HG02642 (cell line): Measurements from ENCODE around the gene SLC29A2.
A peak's percentile ranks its signal among the peaks of the same experiment; 100 is the strongest.

ENCODE experiments used
- ATAC-seq: cut with Tn5 transposase; IDR thresholded peaks from one replicate; pipeline ENCODE4 v1.9.1; 2021; ENCODE audit warnings: mild to moderate bottlenecking; ENCODE audit not compliant: unreplicated experiment, poor library complexity

The SLC29A2 gene, protein sequence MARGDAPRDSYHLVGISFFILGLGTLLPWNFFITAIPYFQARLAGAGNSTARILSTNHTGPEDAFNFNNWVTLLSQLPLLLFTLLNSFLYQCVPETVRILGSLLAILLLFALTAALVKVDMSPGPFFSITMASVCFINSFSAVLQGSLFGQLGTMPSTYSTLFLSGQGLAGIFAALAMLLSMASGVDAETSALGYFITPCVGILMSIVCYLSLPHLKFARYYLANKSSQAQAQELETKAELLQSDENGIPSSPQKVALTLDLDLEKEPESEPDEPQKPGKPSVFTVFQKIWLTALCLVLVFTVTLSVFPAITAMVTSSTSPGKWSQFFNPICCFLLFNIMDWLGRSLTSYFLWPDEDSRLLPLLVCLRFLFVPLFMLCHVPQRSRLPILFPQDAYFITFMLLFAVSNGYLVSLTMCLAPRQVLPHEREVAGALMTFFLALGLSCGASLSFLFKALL

DNA sequence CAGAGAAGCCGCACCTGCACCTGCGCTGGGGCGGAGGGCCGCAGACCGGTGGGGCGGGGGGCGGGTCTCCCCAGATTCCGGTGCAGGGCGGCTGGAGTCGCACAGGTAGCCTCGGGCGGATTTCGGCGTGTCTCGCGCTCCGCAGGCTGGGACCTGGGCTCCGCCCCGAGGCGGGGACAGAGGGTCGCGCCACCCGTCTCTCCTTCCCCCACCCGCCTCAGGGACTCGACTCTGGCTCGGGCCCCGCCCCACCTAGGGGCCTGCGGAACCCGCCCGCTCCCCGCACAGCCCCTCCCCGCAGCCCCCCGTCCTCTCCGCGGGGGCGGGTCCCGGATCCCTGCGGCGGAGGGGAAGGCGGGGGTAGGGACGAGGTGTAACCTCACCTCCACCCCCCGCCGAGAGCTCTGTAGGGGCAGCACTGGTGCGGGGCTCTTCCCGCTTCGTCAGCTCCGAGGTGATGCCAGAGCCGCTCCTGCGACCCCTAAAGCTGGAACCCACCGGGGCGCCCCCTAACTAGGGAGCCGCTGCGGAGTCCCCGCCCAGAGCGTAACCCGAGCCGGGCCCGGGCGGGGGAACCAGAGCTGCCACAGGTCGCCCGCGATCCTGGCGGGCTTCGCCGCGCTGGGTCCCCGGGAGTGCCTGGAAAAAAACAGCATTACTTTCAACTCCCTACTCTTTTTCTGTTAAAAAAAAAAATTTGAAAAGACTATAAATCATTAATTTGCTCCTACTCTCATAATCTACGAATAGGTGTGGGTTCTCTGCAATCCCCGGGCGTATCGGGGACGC lies at the start of gene SLC29A2:
Gene SLC29A2 (minus strand): TSS at position 134 of the 789 bp plus-strand sequence. CDS start 169 bp downstream, outside the sequence.
- ATAC-seq = peak; percentile 46

DNA sequence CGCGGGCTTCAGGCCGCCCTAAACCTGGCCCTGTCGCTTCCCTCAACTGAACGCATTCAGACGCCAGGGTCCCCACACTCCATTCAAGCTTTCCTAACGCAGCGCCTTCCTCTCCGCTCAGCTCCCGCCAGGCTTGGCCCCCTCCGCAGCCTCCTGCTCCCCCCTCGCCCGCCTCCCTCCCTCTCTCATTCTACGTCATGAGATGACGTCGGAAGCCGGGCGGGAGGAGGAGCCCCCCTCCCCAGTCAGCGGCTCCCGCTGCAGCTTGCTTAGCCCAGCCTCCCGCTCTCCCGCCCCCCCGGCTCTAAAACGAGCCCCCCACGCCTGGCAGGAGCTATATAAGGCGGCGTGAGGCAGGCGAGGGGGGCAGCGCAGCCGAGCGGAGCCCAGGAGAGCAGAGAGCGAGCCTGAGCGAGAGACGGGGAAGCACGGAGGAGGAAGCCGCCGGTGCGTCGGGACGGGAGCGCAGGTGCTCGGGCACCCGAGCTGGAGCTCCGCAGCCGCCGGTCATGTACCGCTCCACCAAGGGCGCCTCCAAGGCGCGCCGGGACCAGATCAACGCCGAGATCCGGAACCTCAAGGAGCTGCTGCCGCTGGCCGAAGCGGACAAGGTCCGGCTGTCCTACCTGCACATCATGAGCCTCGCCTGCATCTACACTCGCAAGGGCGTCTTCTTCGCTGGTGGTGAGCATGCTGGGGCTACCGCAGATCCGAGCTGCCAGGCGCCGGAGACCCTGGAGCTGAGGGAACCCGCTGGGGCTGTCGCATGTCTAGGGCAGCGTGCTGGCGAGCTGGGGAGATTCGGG lies 49.3 kb upstream of the SLC29A2 start, which contains the start of gene NPAS4:
Gene NPAS4 (plus strand): TSS at position 365 of the 806 bp plus-strand sequence. CDS start 145 bp downstream, at position 510.
- no peak for ATAC-seq

DNA sequence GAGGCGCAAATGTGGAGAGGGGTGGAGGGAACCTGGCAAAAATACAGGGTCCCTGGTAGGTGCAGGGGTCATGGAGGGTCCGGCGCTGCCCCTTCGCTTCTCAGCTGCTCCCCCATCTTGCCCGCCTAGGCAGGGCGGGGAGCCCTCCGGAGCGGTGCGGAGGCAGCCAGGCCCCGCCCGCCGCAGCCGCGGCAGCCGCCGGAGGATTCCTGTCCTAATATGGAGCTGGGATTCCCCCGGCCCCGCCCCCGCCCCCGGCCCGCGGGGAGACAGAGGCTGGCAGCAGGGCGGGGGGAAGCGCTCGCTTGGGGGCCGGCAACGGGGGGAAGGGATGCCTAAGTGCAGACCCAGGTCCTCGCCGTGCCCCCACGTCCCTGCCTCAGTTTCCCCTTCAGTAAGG lies 48.3 kb upstream of the SLC29A2 start:
- no peak for ATAC-seq

DNA sequence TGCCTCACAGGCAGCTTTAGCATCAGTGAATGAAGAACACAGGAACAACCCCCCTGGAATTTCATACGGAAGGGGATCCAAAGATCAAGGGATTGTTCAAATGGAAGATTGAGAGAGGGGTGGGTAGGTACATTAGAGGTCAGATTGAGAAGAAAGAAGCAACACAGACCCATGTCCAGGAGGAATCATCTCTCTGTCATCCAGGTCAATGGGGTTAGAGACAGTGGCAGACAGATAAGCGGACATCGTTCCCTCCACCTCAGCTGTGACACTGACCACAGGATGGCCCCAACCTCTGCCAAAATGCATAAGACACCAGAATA lies 47.4 kb upstream of the SLC29A2 start:
- no peak for ATAC-seq

DNA sequence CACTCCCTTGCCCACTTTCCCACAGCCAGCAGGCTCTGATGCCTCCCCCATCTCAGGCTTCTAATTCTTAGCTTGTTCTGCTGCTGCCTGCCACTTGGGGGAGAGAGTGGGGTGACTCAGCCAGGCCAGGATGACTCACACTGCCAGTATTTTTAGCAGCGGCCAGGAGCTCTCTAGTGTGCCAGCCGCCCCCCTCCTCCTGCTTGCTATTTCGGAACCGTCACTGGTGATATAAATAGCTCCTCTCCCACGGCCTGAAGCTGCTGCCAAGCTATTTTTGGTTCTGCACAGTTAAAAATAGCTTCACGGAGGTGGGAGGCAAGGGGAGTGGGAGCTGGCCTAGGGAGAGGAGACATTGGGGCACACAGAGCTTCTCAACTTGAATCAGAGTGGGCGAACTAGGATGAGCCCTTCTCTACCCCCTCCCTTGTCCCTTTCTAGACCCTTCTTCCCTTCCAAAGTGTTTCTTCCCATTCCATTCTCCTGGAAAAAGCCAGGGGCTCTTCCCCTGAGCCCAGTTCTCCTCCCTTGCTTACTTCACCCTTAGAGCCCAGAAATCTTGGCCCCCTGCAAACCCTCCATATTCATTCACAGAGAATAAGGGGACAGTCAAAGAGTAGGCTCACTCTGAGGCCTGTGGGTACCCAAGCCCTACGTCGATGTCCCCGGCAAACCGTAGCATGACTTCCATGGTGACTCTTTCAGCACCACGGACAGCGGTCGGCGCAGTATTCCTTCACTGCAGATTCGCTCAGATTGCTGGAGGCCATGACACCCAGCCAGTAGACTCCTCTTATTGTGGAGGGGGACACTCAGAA lies 46.8 kb upstream of the SLC29A2 start:
- ATAC-seq = no peak

DNA sequence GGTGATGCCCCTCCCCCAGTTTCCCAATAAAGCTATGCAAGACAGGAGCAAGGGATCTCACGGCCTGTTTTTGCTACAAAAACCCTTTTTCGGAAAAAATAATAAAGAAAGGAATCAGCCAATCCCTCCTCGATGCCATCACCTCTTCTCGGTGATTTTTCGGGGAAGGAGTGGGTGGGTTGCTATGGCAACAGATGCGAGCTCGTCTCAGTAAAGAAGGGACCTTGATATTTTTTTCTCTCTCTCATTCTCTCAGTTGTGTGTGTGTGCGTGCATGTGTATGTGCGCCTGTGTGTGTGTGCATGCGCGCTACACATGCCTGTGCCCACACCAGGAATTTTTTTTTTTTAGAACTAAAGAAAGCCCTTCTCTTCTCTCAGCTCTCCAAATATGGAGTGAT lies 45.4 kb upstream of the SLC29A2 start:
- ATAC-seq = no peak

DNA sequence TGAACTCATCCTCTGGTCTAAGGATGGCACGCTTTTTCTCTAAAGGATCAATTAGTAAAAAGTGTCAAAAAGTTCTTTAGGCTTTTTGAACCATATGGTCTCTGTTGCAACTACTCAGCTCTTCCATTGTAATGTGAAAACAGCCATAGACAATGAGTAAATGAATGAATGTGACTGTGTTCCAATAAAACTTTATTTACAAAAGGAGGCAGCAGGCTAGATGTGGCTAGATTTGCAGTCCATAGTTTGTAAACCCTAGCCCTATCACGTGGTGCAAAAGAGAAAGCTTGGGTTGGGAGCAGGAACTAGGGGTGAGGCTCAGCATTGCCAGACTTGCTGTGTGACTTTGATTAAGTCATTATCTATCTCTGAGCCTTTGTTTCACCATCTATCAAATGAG lies 43.9 kb upstream of the SLC29A2 start:
- ATAC-seq = no peak

DNA sequence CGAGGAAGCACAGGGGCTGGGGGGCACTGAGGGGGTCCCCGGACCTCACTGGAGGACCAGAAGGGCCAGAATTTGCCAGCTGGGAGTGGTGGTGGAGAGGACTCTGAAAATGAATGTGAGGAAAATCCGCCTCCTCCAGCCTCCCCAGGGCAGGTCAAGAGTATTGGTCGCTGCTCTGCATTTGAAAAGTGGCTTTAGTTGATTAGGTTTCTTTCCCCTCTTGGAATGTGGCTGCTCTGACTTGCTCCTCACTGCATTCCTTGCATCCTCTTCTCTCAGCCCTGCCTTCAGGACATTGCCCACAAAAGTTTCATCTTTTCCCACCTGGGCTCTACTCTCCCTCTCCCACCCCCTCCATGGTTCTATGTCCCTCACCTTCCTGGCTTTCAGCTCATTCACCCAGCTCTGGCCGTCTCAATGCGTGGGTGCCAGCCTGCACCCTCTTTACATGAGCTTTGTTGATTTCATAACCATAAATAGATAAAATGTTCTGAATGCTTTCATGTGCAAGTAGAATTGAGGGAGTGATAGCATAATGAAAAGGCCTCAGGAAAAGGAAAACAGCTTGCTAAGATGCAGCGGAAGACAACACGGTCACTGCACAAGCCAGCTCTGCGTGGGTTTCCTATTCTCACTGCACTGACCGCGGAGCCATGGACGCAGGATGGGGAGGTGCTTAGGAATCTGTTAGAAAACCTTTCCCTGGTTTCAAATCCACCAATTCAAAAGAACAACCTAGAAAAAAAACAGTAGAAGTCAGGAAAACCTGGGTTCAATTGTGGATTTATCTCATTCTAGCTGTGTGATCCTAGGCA lies 42.8 kb upstream of the SLC29A2 start:
- no peak for ATAC-seq

DNA sequence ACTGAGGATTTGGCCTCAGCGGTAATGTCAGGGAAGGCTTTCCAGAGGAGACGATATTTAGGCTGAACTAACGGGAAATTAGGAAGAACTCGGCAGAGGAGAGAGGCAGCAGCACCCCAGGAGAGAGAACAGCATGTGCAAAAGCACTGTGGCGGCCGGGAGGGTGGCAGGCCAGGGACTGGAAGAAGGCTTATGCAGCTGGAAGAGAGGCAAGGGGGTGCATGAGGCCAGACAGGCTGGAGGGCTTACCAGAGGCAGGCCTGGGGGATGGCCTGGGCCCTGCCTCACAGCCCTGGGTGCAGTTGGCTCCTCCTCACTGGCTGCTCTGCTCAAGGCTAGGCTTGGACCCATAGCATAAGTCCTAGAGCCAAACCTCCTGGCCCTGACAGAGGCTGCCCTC lies 41.6 kb upstream of the SLC29A2 start:
- ATAC-seq = no peak

DNA sequence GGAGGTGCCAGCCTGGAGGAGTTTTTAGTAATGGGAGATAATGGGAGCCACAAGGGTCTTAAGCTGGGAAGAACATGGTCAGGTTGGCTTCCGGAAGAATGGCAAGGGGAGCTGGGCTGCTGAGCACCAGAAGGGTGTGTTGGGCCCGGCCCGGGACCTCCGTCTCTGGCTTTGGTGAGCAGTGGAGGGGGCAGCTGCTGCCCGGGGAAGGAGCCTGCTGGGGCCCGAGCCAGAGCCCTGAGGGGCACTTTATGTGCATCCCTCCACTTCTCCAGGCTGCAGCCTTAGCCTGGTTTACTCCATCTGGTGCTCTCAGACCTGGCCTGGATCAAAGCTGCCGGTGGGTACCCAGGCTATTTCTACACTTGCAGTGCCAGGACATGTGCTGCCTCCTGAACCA lies 40.5 kb upstream of the SLC29A2 start:
- ATAC-seq = no peak

DNA sequence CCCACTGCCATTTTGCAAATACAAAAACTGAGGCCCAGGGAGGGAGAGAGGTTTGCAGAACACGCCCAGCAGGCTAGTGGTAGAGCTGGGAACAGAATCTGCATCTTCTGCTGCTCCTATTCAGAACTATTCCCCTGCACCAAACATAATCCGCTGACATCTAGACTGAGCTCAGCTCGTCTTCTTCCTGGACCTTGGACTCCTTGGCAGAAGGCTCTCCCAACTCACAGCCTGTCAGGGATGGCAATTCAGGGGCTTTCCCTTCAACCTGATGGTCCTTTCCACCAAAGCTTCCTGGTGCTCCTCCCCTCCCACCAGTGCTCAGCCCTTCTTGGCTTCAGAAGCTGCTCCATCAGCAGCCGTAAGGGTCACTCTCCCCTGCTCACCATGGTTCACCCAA lies 39.8 kb upstream of the SLC29A2 start:
- ATAC-seq = no peak

DNA sequence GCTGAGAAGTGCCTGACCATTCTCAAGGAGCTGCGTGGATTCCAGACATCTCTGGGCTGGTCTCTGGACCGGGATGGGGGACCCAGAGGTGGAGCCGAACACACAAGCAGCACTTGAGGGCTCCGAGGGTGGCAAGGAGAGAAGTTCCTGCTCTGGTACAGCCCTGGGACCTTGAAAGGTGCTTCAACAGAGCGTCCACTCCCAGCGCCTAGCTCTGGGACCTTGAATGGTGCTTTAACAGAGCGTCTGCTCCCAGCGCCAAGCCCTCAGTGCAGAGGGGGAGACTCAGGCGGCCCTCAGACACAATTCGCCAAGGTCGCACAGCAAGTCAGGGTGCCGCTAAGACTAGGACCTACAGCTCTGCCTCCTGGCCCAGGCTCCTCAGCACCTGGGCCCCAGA lies 38.6 kb upstream of the SLC29A2 start:
- no peak for ATAC-seq

DNA sequence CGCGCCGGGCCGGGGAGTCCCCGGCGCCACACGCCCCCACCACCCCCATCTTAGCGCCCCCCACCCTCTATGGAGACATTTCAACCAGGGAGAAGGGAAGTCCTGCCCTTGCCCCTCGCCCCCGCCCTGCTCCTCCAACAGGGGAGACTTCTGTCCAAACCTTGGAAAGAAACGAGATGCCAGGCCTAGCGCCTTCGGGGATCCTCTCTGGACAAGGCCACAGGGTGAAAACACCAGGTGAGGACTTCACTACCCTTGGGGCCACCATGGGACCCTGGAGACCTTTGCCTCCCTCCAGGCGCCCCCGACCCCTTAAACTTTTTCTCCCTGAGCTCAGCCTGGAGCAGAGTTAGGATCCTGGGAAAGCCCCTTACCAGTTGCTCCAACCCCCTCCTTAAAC lies 37.7 kb upstream of the SLC29A2 start:
- no peak for ATAC-seq

DNA sequence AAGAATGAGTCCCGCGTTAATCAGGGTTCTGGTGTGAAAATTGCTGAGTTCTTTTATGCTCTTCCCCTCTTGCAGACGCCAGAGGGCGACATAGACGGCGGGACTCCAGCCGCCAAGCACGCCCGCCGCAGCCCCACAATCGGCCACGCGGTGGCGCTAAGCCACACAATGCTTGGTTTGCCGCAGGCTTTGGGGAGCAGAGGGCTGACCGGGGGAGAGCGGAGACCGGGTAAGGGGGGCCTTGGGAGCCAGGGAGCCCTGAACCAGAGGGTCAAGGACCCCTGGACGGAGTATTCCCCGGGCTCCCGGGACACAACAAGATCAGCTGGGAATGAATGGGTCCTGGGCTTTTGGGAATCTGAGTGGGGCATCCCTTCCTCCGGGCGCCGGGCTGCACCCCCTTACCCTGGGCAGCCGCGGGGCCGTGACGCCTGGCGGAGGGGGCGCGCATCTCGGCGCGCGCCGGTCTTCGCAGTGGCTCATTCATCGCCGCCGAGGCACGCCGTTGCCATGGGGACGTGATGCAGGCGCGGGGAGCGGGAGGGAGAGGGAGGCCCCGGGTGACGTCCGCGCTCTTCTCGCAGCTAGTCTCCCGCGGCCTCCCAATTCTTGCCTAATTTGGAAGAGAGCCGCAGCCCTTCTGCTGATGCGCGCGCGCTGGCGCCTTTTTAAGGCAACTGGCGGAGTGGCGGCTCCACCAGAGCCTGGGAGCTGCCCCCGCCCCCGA lies 37.1 kb upstream of the SLC29A2 start:
- peak; percentile 72 for ATAC-seq

DNA sequence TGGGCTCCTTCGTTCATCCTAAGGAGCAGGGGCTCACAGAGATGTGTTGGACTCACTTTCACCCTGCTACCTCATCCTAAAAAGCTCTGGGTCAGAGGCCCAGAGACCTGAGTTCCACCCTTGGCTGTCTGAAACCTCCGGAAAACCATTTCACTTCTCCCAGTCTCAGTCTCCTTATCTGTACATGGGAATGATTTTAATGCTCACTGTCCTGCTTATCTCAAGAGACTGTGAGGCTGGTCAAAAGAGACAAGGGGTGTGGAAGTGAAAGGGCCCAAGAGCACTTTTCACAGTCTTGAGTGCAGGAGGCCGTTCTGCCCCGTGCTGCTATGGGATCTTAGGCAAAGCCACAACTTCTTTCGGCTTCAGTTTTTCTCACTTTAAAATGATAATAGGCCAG lies 36.1 kb upstream of the SLC29A2 start:
- ATAC-seq = no peak

DNA sequence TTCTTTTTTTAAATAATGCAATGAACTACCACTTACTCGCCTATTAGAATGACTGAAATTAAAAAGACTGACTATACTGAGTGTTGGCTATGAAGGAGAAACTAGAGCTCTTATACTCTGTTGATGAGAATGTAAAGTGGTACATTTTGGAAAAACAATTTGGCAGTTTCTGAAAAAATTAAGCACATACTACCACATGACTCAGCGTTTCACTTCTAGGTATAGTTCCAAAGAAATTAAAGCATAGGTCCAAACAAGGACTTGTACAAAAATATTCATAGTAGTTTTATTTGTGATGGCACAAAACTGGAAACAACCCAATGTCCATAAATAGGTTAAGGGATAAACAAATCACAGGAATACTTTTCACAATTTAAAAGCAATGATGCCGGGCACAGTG lies 22.4 kb upstream of the SLC29A2 start:
- ATAC-seq = no peak

DNA sequence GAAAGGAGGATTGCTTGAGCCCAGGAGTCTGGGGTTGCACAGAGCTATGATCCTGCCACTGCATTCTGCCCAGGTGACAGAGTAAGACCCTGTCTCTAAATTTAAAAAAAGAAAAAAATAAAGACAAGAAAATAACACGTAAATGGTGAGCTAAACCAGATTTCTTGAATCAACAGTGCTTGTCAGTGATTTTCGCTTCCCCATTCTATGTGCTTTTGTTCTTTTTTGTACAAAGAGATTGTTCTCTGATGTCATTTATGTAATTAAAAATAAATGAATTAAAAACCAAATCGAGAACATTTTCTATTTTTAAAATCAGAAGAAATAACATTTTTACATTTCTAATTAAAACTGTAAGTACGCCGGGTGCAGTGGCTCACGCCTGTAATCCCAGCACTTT lies 19.8 kb upstream of the SLC29A2 start:
- no peak for ATAC-seq

DNA sequence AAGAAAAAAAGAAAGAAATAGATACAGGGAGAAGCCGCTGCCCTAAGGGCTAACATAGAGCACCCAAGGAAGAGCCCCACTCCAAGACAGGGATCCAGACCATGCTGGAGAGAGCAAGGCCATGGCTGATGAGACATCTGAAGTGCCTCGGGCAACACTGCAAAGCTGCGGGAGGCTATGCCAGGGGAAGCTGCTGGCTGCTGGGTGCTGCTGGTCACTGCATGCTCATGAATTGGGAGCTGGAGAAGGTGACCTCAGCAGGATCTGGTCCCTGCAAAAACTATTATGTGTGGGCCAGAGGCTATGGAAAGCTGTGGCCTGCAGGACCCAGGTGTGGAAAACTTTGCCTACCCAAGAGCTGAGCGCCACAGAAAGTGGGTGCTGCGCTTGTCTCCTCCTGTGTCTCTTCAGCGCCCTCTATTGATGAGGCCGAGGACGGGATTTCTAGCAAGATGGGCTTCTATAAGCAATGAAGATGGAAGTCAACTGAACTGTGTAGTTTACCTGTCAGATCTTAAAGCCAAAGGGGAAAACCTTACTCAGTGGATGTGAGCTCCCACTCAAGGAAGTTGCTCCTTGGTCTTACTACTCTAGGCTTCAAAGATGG lies 17.3 kb upstream of the SLC29A2 start:
- ATAC-seq = no peak
